AG08395 (cell line): ENCODE measurements around the gene IQSEC3.

ENCODE experiments used
- DNase-seq: peaks from one replicate; pipeline ENCODE4 v3.0.0; 2012; ENCODE audit warnings: mixed read lengths, low spot score

Gene IQSEC3

DNA sequence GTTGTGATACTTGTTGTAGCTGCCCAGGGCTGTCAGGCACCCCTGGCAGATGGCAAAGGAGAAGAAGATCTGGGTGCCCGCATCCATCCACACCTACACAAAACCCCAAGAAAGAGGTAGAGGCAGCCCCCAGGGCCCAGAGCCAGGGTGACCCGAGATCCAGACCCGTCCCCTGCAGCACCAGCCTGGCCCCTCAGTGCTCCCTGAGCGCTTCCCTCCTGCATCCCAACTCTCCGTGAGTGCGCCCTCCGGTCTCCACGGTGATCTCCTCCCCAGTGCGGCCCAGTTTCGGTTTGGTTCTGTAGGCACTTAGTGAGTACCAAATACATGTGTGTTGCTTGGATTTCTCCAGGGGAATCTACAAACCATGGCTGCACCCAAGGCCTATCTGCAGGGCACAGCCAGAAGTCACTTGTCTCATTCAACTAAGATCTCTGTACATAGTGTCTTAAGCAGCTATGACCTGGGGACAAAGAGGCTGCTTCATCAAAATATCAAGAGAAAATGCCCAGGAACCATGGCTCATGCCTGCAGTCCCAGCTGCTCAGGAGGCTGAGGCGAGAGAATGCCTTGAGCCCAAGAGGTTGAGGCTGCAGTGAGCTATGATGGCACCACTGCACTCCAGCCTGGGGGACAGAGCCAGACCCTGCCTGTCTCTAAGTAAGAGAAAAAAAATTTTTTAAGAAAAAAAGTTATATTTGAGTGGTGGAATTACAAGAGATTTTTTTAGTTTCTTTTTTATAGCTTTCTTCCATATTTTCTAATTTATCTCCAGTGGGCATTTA lies 131.5 kb downstream of the IQSEC3 start:
- DNase-seq: no peak

DNA sequence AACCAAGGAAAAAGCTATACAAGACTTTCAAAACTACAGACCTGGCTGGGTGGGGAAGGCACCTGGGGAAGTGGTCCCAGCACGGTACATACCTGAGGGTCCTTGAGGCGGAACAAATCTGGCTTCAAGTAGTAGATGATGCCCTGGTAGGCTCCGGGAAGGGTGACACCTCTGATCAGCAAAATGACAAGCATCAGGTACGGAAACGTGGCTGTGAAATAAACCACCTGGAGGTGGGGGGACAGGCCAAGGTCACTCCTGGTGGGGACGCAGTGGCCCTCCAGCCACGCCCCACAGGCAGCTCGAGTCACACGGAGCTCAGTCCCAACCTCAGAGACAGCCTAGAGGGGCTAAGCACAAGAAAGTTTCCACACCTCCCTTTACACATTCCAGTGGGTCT lies 132.1 kb downstream of the IQSEC3 start:
- no peak for DNase-seq

DNA sequence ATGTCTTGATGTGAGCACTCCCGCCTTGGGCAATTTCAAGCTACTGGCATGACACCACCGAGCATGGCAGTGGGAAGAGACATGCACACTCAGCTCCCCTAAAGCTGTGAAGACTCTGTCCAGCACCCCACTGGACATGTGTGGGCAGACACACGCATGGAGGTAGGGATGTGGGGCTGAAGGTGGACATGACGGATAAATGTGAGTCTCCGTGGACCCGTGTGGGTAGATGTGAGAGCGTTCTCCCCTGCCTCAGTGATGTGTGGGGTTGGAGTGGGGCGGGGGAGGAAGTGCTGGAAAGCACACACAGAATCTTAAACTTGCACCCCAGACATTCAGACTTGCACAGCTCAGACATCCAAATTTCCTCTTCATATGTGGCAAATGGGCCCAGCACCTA lies 134.8 kb downstream of the IQSEC3 start:
- no peak for DNase-seq

DNA sequence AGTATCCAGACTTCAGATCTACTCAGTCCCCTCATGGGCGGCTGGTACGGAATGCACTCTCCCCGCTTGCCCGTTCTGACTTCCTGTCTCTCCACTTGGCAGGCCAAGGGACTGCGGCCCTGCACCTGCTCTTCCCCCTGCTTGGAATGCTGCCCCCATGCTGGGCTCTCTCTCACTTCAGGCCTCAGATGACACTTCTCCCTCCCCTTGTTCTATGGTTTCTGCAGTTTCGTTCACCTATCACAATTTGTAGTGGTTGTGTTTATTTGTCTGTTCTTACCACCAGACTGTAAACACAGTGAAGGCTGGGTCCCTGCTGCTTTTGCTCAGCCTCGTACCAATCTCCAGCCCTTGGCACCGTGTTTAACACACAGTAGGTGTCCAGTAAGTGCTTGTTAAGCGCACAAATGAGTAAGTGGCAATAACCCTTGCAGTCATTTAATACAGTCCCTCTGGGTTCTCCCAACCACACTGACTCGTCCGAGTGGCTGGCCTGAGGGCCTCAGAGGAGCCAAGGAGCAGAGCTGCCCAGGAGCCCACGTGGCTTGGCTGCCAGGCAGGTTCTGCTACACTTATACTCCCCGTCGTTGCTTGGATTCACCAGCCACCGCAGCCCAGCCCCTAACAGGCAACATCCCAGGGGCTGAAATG lies 135.6 kb downstream of the IQSEC3 start:
- DNase-seq: no peak

DNA sequence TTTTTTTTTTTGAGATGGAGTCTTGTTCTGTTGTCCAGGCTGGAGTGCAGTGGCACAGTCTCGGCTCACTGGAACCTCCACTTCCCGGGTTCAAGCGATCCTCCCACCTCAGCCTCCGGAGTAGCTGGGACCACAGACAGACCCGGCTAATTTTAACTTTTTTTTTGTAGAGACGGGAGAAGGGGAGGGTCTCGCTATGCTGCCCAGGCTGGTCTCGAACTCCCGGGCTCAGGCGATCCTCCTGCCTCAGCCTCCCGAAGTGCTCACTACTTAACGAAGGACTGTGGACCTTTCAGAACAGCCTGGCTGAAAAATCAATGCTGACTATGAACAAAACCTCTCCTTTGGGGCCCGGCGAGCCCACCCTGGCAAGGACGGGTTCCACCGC lies 136.5 kb downstream of the IQSEC3 start:
- no peak for DNase-seq

DNA sequence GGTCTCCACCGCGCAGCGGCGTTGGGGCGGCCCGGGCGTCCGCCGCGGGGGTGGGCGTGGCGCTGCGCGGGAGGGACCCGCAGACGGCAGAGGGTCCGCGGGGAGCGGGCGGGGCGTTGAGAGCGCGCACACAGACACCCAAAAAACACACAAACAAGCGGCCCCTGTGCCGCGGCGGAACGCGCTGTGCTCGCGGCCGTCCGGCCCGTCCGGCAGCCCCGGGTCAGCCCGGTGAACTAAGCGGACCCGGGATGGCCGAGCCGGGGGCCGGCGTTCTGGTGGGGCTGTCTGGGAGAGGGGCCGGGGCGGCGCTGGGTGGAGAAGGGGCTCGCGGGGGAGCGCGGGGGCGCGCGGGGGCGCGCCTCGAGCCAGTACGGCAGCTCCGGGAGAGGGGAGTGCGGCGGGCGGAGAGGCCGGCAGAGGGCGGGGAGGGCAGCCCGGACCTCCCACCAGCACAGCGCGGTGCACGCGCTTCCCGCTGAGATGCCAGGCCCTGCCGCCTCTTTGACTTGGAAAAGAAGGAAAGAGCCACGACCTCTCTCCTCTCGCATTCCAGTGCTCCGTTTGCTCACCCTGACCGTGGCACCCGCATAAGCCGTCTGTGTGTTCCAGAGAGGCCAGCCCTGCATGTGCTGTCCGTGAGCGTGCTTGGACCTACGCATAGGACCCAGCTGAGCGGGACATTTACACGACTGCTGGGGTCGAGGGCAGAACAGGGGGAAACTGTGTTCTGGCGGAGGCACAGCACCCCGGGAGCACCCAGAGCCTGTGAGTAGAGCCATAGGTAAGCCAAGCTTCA lies 137.1 kb downstream of the IQSEC3 start:
- peak; percentile 38 for DNase-seq

DNA sequence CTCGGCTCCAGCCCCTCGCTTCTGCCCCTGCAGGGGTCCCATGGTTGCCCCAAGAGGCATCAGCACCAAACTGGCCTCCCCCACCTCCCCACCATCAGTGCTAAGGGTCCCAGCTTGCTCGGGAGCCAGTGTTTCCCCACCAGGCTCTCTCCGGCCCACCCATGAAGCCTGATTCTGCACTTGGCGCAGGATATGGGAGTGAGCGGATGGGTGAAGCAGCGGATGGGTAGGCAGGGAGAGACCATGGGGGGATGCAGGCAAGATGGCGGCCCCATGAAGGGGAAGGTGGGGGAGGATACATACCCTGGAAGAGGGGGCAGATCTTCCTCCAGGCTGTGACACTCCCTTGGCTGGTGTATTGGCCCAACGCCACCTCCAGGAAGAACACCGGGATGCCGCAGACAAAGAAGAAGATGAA lies 137.7 kb downstream of the IQSEC3 start:
- no peak for DNase-seq

DNA sequence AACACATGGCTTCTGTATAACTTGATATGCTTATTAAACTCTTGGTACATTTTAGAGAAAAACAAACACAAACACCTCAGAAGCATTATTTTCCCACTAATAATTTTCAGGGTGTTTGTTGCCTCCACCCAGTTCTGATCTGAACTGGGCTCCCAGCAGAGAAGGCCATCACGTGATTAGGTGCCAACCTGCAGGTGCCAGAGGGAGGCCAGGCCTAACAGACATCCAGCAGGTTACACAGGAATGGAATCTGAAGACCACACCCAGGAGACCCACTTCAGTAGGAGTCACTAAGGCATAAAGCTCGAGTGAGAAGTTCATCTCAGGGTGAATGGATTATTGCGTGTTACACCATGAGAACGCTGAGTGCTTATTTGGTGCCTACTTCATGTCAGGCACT lies 138.5 kb downstream of the IQSEC3 start:
- no peak for DNase-seq

DNA sequence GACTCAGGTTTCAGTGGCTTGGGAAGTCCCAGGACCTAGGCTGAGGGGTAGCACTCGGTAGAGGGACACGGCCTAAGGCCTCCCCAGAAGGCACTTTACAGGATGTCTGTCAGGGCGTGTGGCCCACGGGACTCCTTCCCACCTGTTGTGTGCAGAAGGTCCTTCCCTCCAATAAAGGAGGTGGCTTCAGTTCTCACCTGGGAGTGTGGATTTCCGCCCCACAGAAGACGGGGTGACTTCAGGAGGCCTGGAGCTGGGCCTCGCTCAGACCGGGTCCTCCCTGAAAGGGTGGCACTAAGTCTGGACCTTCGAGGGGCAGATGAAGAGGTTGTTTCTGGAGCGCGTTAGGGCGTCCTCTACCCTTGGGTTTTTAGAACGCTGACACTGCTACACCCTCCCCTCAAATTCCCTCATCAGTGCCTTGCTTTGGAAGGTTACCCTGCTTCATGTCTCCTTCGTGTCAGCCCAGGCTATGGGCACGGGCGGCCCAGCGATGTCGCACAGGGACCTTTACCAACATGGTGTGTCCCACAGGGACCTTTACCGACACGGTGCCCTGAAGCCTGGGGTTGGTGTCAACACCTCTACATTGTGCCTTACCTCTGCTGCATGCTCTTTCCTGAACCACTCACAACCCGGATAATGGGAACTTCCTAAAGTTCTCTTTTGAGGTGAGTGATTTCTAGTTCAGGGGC lies 140.3 kb downstream of the IQSEC3 start:
- DNase-seq: no peak

DNA sequence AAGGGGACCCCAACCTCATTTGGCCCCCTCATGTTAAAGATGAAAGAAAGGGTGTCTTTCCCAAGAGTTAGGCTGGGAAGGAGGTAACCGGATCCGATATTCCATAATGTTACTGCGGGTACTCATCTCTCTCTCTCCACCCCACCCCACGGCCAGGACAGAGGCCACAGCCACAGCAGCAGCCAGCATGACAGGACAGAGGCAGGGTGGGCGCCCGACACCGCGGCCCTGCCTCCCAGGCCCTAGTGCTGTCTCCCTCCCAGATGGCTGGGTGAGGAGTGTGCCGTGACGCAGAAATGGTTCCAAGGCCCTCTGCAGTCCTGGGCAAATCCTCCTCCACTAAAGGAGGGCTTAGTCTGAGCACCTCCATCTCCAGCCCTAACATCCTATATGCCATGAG lies 141.2 kb downstream of the IQSEC3 start:
- no peak for DNase-seq

DNA sequence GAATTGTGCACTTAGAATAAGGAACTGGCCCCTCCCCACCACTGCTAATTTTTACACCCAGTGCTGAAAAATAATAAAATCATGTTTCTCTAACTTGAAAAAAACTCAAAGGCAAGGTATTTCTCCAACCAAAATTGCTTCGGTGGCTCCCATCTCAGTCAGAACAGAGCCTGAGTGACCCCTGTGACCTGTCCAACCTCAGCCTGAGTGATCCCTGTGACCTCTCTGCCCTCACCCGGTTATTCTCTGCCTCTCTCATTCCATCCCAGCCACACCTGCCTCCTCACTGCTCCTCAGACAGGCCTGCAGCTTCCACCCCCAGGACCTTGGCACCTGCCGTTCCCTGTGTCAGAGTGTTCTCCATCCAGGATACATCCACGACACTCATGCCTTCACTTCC lies 142.2 kb downstream of the IQSEC3 start:
- no peak for DNase-seq

DNA sequence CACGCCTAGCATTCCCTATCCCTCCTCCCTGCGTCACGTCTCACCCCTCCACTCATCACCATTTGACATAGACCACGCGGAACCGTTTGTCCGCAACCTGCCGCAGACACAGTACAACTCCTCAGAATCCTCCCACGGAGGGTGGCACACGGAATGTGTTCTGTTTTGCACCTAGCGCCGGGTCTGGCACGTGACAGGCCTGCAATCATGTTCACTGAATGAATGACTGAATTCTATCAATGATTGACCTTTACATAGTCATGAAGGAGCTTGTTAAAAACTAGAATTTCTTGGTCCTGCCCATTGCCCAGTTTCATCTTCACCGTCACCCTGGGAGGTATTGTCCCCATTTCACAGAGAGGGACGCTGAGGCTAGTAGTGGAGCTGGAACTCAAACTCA lies 142.7 kb downstream of the IQSEC3 start:
- DNase-seq: no peak

DNA sequence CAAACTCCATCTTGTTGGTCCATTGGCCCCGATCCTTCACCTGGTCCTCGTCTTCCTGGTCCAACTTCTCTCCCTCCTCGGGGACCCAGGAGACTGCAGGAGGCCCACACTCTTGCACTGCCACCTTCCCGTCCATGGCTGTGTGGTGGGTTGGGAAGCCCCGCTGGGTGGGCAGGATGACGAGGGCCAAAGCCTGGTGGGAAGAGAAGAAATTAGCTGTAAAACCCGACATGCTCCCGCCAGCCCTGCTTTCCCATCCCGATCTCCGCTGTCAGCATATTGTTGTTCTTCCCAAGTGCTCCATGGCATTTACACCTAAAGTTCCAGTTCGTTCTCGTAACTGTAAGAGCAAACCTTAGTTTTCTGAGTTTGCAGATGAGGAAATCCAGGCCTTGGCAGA lies 143.3 kb downstream of the IQSEC3 start:
- DNase-seq: no peak

DNA sequence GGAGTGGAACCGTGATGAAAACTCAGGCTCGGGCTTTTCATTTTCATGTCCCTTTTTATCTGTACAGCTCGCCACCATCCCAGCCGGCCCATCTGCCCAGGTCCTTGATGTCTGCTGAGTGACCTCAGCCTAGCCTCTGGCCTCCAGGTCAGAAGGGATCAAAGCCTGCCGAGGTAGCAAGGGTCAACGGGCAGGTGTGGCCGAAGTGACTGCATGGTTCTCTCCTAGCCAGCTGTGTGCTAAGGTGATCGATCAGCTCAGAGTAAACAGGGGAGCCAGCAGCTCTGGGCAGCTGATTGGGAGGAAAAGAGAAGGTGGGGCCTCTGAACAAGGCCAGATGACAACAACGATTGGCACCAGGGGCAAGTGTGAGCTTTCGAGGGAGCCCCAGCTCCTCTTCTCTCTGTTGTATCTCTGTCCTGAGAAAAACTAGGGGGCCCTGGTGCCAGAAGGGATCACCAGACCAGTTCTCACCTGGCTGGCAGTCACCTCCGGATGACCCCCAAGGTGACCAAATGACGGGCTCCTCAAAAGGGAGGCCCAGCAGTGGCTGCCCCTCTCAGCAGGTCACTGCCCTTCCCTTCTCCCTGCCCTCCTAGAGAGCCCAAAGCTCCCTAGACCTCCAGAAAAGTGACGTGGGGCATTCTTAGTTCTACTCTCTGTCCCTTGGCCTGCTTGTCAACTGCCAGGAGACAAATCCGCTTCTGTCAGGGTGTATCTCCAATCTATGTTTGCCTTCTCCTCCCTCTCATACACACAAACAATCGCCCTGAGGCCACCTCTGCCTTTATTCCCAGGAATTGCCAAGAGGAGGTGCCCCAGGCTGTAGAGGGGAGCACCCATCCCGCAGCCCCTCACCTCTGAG lies 143.9 kb downstream of the IQSEC3 start:
- DNase-seq: no peak

DNA sequence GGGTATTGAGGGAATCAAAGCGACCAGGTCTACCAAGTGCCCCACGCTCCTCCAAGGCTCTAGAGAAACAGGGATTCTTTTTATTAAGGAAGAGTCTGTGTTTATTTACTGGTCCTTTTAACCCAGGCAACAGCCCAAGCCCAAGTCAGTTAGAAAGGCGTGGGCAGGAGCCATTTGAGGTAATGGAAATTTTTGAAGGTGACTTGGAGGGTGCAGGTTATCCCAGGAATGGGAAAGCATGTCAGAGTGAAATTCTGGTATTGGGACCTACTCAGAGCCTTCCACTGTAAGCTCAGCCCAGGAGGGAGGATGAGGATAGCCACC lies 144.5 kb downstream of the IQSEC3 start:
- no peak for DNase-seq

DNA sequence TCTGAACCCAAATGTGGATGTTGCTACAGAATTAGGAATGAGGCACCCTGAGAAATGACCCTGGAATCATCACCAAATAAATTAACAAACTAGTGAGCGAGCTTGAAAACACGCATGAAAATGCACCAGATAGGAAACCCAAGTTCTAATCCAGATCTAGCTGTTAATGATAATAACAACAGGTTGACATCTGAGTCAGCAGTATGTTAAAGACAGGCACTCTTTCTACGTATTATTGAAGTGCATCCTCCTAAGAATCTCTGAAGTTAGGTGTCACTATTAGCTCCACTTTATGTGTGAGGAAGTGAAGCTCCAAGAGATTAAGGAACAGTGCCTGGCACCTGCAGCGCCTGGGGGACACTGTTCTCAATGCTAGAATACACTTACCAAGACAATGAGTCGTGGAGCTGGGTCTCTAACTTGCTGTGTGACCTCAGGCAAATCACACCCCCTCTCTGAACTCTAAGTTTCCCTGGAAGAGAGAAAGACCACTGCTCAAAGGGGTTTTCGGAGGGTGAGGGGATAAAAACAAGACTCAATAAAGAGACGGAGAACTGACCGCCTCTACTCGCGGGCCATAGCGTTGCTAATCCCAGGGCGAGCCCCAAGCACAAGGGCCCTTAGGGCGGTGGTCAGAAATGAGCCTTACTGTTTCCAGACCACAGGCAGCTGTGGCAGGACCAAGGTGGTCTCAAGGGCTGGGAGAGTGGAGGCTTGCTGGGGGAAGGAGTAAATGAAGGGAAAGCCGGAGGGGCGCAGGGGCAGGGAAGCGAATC lies 145.3 kb downstream of the IQSEC3 start:
- no peak for DNase-seq

DNA sequence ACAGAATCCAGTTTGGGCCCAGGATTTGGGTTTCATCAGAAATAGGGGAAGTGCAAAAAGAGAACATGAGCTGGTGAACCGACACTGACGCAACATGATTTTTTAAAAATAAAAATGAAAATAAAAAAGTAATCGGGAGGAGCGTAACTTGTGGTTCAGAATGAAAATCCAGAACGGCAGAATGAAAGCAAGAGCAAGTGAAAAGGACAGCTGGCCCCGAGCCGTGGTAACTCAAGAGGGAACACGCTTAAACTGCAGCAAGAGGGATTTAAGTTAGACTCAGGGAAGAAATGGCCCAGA lies 145.8 kb downstream of the IQSEC3 start:
- no peak for DNase-seq

DNA sequence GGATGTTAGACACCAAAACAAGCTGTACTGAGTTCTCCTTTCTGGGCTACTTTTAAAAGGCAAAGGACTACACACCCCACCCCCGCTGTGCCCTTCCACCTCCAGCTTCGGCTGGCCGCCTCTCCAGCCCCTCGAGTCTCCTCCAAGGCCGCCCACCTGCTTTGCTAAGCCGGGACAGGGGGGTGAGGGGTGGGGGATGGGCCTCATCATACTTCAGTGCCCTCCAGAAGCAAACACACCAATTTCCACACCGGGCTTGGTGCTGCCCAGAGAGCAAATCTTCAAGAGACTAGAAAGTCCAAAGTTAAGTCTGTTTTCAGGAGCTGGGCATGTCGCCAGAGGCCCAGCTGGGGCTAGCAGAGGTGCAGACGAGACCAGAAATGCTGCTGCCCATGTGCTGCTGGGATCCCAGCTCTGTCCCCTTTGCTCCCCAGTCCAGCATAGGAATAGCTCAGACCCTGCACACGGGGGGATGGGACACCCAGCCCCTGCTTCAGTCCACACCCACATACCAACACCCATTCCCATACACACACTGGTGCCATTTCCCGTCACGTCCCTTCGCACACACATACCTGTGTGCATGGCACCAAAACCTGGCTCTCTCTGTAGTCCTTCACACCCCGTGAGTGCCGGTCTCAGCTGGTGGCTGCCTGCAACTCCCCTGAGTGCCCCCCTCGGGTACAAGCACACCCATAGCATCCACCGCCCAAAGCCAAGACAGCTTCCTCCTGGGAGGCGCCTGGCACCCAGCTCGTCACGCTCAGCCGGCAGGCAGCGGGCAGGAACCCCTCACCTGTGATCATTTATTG lies 146.4 kb downstream of the IQSEC3 start:
- DNase-seq: no peak

DNA sequence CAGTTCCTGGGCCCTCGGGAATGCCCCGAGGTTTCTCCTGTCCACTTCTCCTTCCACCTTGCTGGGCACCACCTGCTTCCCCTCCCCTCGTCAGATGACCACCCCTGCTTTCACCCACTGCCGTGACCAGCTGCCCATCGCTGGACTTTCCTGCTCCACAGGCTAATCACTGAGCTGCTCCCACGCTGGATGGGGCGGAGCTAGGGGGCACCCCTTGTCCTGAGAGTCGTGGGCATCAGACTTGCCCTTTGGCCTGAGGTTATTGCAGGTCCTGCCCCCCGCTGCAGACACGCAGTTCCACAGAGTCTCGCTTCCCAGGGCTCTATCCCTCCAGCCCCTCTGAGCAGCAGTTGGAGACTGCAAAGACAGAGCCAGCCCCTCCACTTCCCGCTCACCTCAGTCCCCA lies 147.0 kb downstream of the IQSEC3 start:
- DNase-seq: no peak
